WERI-Rb-1 (cell line): ENCODE results near the gene ARHGAP35.

Experiments used
- DNase-seq: peaks from one replicate; pipeline ENCODE4 v3.0.0-alpha.2; 2020
- H3K27ac ChIP-seq: fragments of 250-450 bp; sonication (Bioruptor Pico); 2 replicates; pipeline ENCODE4 v1.5.1; 2020; ENCODE audit warnings: mild to moderate bottlenecking, moderate library complexity
- H3K27me3 ChIP-seq: fragments of 250-450 bp; sonication (Bioruptor Pico); 2 replicates; pipeline ENCODE4 v1.5.1; 2021; ENCODE audit warnings: mild to moderate bottlenecking, low read depth, moderate library complexity; ENCODE audit not compliant: insufficient read depth, severe bottlenecking
- H3K36me3 ChIP-seq: fragments of 250-450 bp; sonication (Bioruptor Pico); 2 replicates; pipeline ENCODE4 v1.5.1; 2020; ENCODE audit warnings: mild to moderate bottlenecking, moderate library complexity
- H3K4me3 ChIP-seq: 2 replicates; pipeline ENCODE4 v1.5.1; 2011; ENCODE audit warnings: low read depth, mild to moderate bottlenecking, control low read depth, low read length
- H3K9me3 ChIP-seq: fragments of 250-450 bp; sonication (Bioruptor Pico); 2 replicates; pipeline ENCODE4 v1.5.1; 2021; ENCODE audit warnings: mild to moderate bottlenecking, moderate library complexity; ENCODE audit not compliant: severe bottlenecking
- TF ChIP-seq, protein P1 (sequence below): IDR thresholded peaks from 2 replicates; pipeline ENCODE4 v1.5.1; 2011; ENCODE audit warnings: low read depth, mild to moderate bottlenecking, control low read depth, inconsistent platforms, low read length

Gene ARHGAP35

GRCh38 chr19:46830864-46831263, 29.9 kb upstream of the ARHGAP35 start:
- Histone ChIP-seq H3K9me3 (peaks cover 2% of the 10 kb centered on the region), H3K27ac (no peak overlapping the region), H3K36me3 (no peaks in the 10 kb centered on the region), H3K27me3 (no peaks in the 10 kb centered on the region), H3K4me3 (no peak overlapping the region)
- no peak for DNase-seq
- TF ChIP-seq, protein P1, sequence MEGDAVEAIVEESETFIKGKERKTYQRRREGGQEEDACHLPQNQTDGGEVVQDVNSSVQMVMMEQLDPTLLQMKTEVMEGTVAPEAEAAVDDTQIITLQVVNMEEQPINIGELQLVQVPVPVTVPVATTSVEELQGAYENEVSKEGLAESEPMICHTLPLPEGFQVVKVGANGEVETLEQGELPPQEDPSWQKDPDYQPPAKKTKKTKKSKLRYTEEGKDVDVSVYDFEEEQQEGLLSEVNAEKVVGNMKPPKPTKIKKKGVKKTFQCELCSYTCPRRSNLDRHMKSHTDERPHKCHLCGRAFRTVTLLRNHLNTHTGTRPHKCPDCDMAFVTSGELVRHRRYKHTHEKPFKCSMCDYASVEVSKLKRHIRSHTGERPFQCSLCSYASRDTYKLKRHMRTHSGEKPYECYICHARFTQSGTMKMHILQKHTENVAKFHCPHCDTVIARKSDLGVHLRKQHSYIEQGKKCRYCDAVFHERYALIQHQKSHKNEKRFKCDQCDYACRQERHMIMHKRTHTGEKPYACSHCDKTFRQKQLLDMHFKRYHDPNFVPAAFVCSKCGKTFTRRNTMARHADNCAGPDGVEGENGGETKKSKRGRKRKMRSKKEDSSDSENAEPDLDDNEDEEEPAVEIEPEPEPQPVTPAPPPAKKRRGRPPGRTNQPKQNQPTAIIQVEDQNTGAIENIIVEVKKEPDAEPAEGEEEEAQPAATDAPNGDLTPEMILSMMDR: no peak

DNA sequence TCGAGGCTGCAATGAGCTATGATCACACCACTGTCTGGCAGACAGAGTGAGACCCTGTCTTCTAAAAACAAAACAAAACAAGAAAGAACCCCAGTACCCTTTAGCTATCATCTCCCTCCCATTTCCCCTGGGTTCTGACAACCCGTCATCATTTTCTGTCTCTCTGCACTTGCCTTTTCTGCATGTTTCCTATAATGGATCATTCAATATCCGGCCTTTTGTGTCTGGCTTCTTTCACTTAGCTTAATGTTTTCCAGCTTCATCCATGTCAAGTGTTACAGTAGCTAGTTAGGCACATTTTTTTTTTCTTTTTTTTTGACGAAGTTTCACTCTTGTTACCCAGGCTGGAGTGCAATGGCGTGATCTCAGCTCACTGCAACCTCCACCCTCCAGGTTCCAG, 26.7 kb upstream of the ARHGAP35 start:
- Histone ChIP-seq H3K27ac (no peak overlapping the region), H3K4me3 (no peak overlapping the region), H3K27me3 (no peaks in the 10 kb centered on the region), H3K36me3 (peaks cover 9% of the 10 kb centered on the region; the same call in 1 of the 2 replicates), H3K9me3 (peaks cover 2% of the 10 kb centered on the region)
- TF ChIP-seq, protein P1: no peak
- DNase-seq: no peak

- H3K27me3 ChIP-seq: no peaks in the 10 kb centered on the region
- TF ChIP-seq, protein P1: no peak
- no peak for DNase-seq
- H3K9me3 ChIP-seq: peaks cover 2% of the 10 kb centered on the region
- H3K27ac ChIP-seq: no peak overlapping the region
- no peak overlapping the region for H3K4me3 ChIP-seq
- peaks cover 16% of the 10 kb centered on the region for H3K36me3 ChIP-seq
These were observed 25.8 kb upstream of the ARHGAP35 start for GRCh38 chr19:46834984-46835383.

GRCh38 chr19:46838160-46838559, 22.6 kb upstream of the ARHGAP35 start:
- Histone ChIP-seq H3K27ac (no peak overlapping the region), H3K4me3 (no peak overlapping the region), H3K36me3 (peaks cover 20% of the 10 kb centered on the region), H3K27me3 (no peaks in the 10 kb centered on the region), H3K9me3 (no peaks in the 10 kb centered on the region)
- no peak for DNase-seq
- TF ChIP-seq, protein P1: no peak

DNA sequence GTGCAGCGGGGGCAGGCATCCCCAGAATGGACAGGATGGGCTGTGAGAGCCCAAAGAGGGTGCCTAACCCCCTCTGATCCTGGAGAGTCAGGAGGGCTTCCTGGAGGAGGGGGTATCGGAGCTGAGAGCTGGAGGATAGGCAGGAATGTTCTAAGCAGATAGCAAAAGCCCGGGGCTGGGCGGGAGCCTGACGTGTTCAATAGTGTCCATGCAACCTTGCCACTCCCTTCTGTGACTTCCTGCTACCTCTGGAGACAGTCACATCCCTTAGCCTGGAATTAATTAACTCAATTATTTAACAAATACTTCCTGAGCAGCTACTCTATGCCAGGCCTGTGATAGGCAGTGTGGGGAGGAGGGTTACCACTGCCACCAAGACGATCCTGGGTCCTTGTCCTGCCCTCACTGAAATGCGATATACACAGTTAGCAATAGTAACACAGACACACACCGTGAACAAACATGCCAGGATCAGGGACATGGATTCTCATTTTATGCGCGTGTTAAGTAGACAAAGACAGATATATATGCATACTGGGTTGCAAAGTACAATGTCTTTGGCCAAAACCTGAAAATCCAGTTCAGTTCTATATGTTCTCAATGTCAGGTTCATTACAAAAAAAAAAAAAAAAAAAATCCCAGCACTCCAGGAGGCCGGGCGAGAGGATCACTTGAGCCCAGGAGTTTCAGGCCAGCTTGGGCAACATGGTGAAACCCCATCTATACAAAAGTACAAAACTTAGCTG, 20.9 kb upstream of the ARHGAP35 start:
- Histone ChIP-seq H3K4me3 (no peak overlapping the region), H3K27ac (no peak overlapping the region; the same call in 1 of the 2 replicates), H3K9me3 (no peaks in the 10 kb centered on the region), H3K36me3 (peaks cover 36% of the 10 kb centered on the region), H3K27me3 (no peaks in the 10 kb centered on the region)
- TF ChIP-seq, protein P1: no peak
- DNase-seq: no peak

- Histone ChIP-seq H3K27me3 (no peaks in the 10 kb centered on the region), H3K36me3 (peaks cover 40% of the 10 kb centered on the region), H3K9me3 (no peaks in the 10 kb centered on the region), H3K27ac (peak overlapping the region; percentile 24), H3K4me3 (no peak overlapping the region)
- DNase-seq: peak; percentile 55
- TF ChIP-seq, protein P1: peak; percentile 75
These were observed 20.3 kb upstream of the ARHGAP35 start for GRCh38 chr19:46840498-46840942.
